Ascending aorta (tissue), 2 donors: ENCODE results near the gene RAPGEF1. TPM values are rescaled to one million over a fixed set of nuclear protein-coding genes. Genes with fewer than 3 reads are reported as not detected.

ENCODE experiments used
- DNase-seq, 2 donors: peaks; one replicate each; pipeline ENCODE4 v3.0.0-alpha.2; 2019; ENCODE audit warnings: low spot score in 2 of 2
- H3K27ac ChIP-seq, 2 donors: fragments of 200-600 bp; sonication (generic); one replicate each; pipeline ENCODE4 v1.5.1; 2016 to 2017; ENCODE audit warnings: mild to moderate bottlenecking in 1 of 2
- H3K27me3 ChIP-seq: fragments of 200-600 bp; sonication (generic); one replicate; pipeline ENCODE4 v1.5.1; 2017
- H3K36me3 ChIP-seq, 2 donors: fragments of 200-600 bp; sonication (generic); one replicate each; pipeline ENCODE4 v1.5.1; 2016
- H3K4me1 ChIP-seq, 2 donors: fragments of 200-600 bp; sonication (generic); one replicate each; pipeline ENCODE4 v1.5.1; 2016 to 2017; ENCODE audit warnings: mild to moderate bottlenecking in 1 of 2
- H3K4me3 ChIP-seq, 2 donors: fragments of 200-600 bp; sonication (generic); one replicate each; pipeline ENCODE4 v1.5.1; 2016 to 2017; ENCODE audit warnings: mild to moderate bottlenecking in 1 of 2
- H3K9me3 ChIP-seq, 2 donors: fragments of 200-600 bp; sonication (generic); one replicate each; pipeline ENCODE4 v1.5.1; 2016
- CTCF ChIP-seq, 3 experiments: fragments of 200-600 bp in 2 of 3; fragments of 450-650 bp in 1 of 3; sonication (generic) in 2 of 3; IDR thresholded peaks; one replicate each; pipeline ENCODE4 v1.5.1; 2016 to 2019; ENCODE audit warnings: antibody characterized with exemption in 3 of 3, mild to moderate bottlenecking in 1 of 3, moderate library complexity in 1 of 3
- intact Hi-C: fragments of 100-400 bp; cut with DNase I; formaldehyde crosslinking; loops from one replicate; pipeline ENCODE4 v1.15.1; 2023
- total RNA-seq: library from RNA; depleted of rRNA; stranded (reverse); fragments of >200 nt; gene quantifications from one replicate; pipeline ENCODE4 v1.1.0, GENCODE V29; 2016

Gene RAPGEF1
- total RNA-seq, 1 donor from 2014 or later: 95.5 TPM

DNA sequence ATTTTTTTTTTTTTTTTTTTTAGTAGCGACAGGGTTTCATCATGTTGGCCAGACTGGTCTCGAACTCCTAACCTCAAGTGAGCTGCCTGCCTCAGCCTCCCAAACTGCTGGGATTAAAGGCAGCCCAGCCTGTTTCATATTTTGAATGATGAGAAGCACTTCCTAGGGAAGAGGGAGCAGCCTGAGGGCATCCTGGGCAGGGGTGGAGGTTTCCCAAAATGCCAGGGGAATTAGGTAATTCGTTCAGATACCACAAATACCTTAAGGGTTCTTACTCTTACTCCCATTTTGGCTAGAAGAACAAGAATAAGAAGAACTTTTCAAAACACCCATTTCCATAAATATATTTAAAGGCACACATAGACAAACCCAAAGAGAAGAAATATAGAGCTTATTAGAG is 29.5 kb upstream of the RAPGEF1 start:
- no peaks in the 10 kb centered on the region for H3K4me1 ChIP-seq
- no peaks in the 10 kb centered on the region for H3K27me3 ChIP-seq
- H3K27ac ChIP-seq: no peak overlapping the region
- H3K36me3 ChIP-seq: no peaks in the 10 kb centered on the region
- no peak for TF ChIP-seq CTCF (IDR thresholded peaks at IDR 0.05)
- intact Hi-C loops: no loop called here
- DNase-seq: no peak
- no peak overlapping the region for H3K4me3 ChIP-seq
- H3K9me3 ChIP-seq: no peaks in the 10 kb centered on the region

GRCh38 chr9:131764568-131764967 is 24.7 kb upstream of the RAPGEF1 start:
- intact Hi-C loops: no loop called here
- Histone ChIP-seq H3K36me3 (no peaks in the 10 kb centered on the region), H3K4me3 (no peak overlapping the region), H3K9me3 (no peaks in the 10 kb centered on the region), H3K4me1 (peaks cover 0 to 4% of the 10 kb centered on the region in 2 donors), H3K27me3 (no peaks in the 10 kb centered on the region), H3K27ac (no peak overlapping the region)
- DNase-seq: no peak
- no peak for TF ChIP-seq CTCF (IDR thresholded peaks at IDR 0.05)

DNA sequence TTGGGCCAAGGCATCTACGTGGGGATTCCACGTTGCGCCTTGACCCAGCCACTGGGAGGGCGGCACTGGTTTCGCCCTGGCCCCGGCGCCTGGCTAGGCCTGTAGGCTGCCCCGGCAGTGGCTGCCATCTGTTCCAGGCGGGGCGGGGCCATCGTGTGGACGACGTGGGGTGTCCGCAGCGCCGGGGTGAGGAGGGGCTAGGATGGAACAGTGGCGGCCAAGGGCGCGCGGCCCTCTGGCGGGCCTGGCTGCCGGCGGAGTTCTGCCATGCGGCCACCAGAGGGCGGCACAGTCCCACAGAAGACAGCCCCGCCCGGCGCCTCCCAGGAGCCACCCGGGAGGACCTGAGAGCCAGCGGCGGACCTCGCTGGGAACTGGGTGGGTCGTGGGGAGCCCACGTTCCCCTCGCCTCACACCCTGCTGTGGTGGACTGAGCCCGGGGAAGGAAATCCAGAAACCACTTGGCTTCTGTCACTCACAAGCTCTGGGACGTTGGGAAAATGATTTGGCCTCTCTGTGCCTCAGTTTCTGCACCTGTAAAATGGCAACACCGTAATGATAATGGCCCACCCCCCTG is 22.6 kb upstream of the RAPGEF1 start:
- H3K4me3 ChIP-seq: peak overlapping the region in 1 of 2 donors; percentile 28
- no peaks in the 10 kb centered on the region for H3K27me3 ChIP-seq
- peak; percentile 91 to 97 (median 95) for TF ChIP-seq CTCF (IDR thresholded peaks at IDR 0.05)
- no peaks in the 10 kb centered on the region for H3K9me3 ChIP-seq
- DNase-seq: peak in 1 of 2 donors; percentile 79
- H3K27ac ChIP-seq: no peak overlapping the region
- no peaks in the 10 kb centered on the region for H3K36me3 ChIP-seq
- intact Hi-C loops: loop anchor here (1.0 kb wide), 3 partner anchors 474 to 507 kb away; no protein-coding TSS in a partner anchor
- peaks cover 0 to 4% of the 10 kb centered on the region in 2 donors for H3K4me1 ChIP-seq

DNA sequence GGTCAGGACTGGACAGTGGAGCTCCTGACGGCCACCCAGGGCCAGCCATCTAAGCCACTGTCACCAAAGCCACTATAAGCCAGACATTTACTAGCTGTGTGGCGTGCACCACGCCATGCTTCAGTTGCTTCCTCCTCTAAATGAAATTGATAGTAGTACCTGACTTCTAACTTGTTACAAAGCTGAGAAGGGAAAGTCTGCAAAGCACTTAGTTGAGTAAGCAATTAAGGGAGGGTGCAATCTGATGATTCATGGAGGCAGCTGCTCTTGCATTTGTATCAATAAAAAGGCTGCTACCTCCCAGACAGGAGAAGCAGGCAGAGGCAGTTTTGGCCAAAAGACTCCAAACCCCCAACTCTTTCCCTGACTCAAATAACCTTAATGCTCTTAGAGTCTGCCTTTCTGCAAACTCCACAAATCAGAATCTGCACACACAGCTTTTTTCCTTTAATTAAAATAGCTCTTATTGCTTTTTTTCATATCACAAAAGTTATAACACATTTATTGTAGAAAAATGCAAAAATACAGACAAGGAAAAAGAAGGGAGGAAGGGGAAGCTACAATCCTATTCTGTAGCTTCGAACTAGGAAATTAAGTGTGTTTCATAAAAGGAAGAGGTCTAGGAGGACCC is 19.3 kb upstream of the RAPGEF1 start:
- intact Hi-C loops: no loop called here
- H3K4me1 ChIP-seq: peaks cover 0 to 4% of the 10 kb centered on the region in 2 donors
- no peak overlapping the region for H3K27ac ChIP-seq
- no peak for TF ChIP-seq CTCF (IDR thresholded peaks at IDR 0.05)
- no peaks in the 10 kb centered on the region for H3K9me3 ChIP-seq
- no peak overlapping the region for H3K4me3 ChIP-seq
- DNase-seq: no peak
- no peaks in the 10 kb centered on the region for H3K36me3 ChIP-seq
- no peaks in the 10 kb centered on the region for H3K27me3 ChIP-seq

DNA sequence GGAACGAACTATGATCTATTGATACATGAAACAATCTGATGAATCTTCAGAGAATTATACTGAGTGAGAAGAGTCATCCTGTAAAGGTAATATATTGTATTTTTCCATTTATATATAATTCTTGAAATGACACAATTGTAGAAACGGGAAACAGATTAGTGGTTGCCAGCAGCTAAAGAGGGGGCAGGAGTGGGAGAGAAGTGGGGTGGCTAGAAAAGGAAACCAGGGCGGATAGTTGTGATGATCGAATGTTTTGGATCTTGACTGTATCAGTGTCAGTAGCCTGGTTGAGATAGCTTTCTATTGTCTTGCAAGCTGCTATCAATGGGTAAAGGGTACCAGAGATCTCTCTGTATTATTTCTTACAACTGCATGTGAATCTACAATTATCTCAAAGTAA is 17.7 kb upstream of the RAPGEF1 start:
- DNase-seq: no peak
- H3K4me3 ChIP-seq: no peak overlapping the region
- no peak overlapping the region for H3K27ac ChIP-seq
- peaks cover 0 to 4% of the 10 kb centered on the region in 2 donors for H3K4me1 ChIP-seq
- TF ChIP-seq CTCF (IDR thresholded peaks at IDR 0.05): no peak
- H3K27me3 ChIP-seq: no peaks in the 10 kb centered on the region
- H3K9me3 ChIP-seq: no peaks in the 10 kb centered on the region
- no peaks in the 10 kb centered on the region for H3K36me3 ChIP-seq
- intact Hi-C loops: no loop called here
